GM12892 (cell line): ENCODE data around the gene CDH23.

Source experiments
- POLR2A ChIP-seq: IDR thresholded peaks from 2 replicates; pipeline ENCODE4 v1.6.1; 2011; ENCODE audit warnings: low read depth, low read length, control low read depth
- POLR2AphosphoS5 ChIP-seq: IDR thresholded peaks from 2 replicates; pipeline ENCODE4 v1.6.1; 2011; ENCODE audit warnings: low read depth, low read length, control low read depth

DNA sequence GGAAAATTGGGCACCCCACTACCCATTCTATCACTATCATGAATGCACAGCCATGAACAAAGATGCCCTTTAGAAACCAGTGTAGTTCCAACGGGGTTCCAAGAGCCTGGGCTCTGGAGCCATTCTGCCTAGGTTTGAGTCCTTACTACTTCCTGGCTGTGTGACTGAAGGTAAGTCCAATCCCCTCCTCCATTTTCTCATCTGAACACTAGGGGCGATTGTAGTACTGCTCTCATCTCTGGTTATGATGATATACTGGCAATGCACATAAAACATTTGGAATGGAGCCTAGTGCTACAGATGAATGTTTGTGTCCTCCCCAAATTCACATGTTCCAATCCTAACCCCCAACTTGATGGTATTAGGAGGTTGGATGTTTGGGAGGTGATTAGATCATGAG lies 28.1 kb upstream of the CDH23 start:
- TF ChIP-seq POLR2AphosphoS5: no peak
- TF ChIP-seq POLR2A: no peak
